ENCODE data around the gene SLC2A13.
A peak's percentile ranks its signal among the peaks of the same experiment; 100 is the strongest.

Gene SLC2A13

GRCh38 chr12:40105515-40106201 lies at the start of gene SLC2A13:
Gene SLC2A13 (minus strand): TSS chr12:40106081. CDS start chr12:40105808, 273 bp downstream.
- DNase-seq: peak; percentile 71

- no peak for DNase-seq
These were observed 48.5 kb upstream of the SLC2A13 start for GRCh38 chr12:40154381-40154780.

- no peak for DNase-seq
These were observed 47.6 kb upstream of the SLC2A13 start for GRCh38 chr12:40153432-40153831.

- peak; percentile 23 for DNase-seq
These were observed 47.0 kb upstream of the SLC2A13 start for GRCh38 chr12:40152783-40153383.

GRCh38 chr12:40149673-40150260 lies 43.9 kb upstream of the SLC2A13 start:
- no peak for DNase-seq

- DNase-seq: no peak
These were observed 41.2 kb upstream of the SLC2A13 start for GRCh38 chr12:40146800-40147797.

- no peak for DNase-seq
These were observed 40.0 kb upstream of the SLC2A13 start for GRCh38 chr12:40145896-40146295.

GRCh38 chr12:40144023-40144422 lies 38.1 kb upstream of the SLC2A13 start:
- no peak for DNase-seq

GRCh38 chr12:40142001-40142744 lies 36.3 kb upstream of the SLC2A13 start:
- DNase-seq: no peak

GRCh38 chr12:40138526-40138925 lies 32.6 kb upstream of the SLC2A13 start:
- DNase-seq: no peak

GRCh38 chr12:40137252-40137651 lies 31.4 kb upstream of the SLC2A13 start:
- no peak for DNase-seq

GRCh38 chr12:40127408-40127807 lies 21.5 kb upstream of the SLC2A13 start:
- no peak for DNase-seq

GRCh38 chr12:40123496-40123895 lies 17.6 kb upstream of the SLC2A13 start:
- no peak for DNase-seq

GRCh38 chr12:40122842-40123241 lies 17.0 kb upstream of the SLC2A13 start:
- no peak for DNase-seq

GRCh38 chr12:40117818-40118217 lies 11.9 kb upstream of the SLC2A13 start:
- DNase-seq: no peak

GRCh38 chr12:40110586-40110985 lies 4.7 kb upstream of the SLC2A13 start:
- no peak for DNase-seq

GRCh38 chr12:40107803-40108620 lies 2.1 kb upstream of the SLC2A13 start:
- DNase-seq: no peak

GRCh38 chr12:40107098-40107802 lies 1.4 kb upstream of the SLC2A13 start:
- peak; percentile 8 for DNase-seq

- no peak for DNase-seq
These were observed 774 bp upstream of the SLC2A13 start for GRCh38 chr12:40106655-40107054.

- no peak for DNase-seq
These were observed 287 bp upstream of the SLC2A13 start for GRCh38 chr12:40106202-40106533.

GRCh38 chr12:40105265-40105514 lies 691 bp downstream of the SLC2A13 start:
- DNase-seq: no peak
